Endothelial cell of umbilical vein (primary cell): Measurements from ENCODE around the gene MYBPC1. TPM values are rescaled to one million over a fixed set of nuclear protein-coding genes. Genes with fewer than 3 reads are reported as not detected.

Source experiments
- BruUV-seq: library from RNA; stranded (reverse); fragments of 400-500 nt; replicated peaks from 2 replicates; lab custom pipeline; 2021; lab: Mats Ljungman, UMichigan
- CTCF ChIA-PET: fragments of 300-600, 350-600 bp; sonication (Branson Sonifier 250); formaldehyde crosslinking; loops from one replicate; lab custom pipeline; 2021; ENCODE audit warnings: antibody characterized with exemption, inconsistent platforms; lab: Charles Lee
- POLR2A ChIA-PET: fragments of 300-600, 350-600 bp; sonication (Branson Sonifier 250); formaldehyde crosslinking; loops from one replicate; lab custom pipeline; 2021; ENCODE audit warnings: antibody characterized with exemption, inconsistent platforms; lab: Charles Lee
- DNase-seq: peaks from one replicate; pipeline ENCODE4 v3.0.0-alpha.2; 2011; ENCODE audit warnings: low read depth, low spot score
- FAIRE-seq: peaks from 2 replicates; lab custom pipeline; 2011; peaks lifted over from hg19 to GRCh38; lab: Jason Lieb, UNC
- H2AFZ ChIP-seq: 2 replicates; pipeline ENCODE4 v1.6.0; 2012; ENCODE audit warnings: low read depth, low read length, control low read depth, inconsistent platforms
- H3K27ac ChIP-seq: 2 replicates; pipeline ENCODE4 v1.5.1; 2011; ENCODE audit warnings: low read depth, mild to moderate bottlenecking, control low read depth, low read length, moderate library complexity; ENCODE audit not compliant: insufficient read depth
- H3K27me3 ChIP-seq, 2 experiments: 2 replicates each; pipeline versions ENCODE4 v1.6.0 to v1.6.1; 2011; ENCODE audit warnings: low read length in 2 of 2, mixed read lengths in 1 of 2; ENCODE audit not compliant: control insufficient read depth in 2 of 2, insufficient read depth in 2 of 2
- H3K36me3 ChIP-seq, 2 experiments: 2 replicates in 1 of 2; 3 replicates in 1 of 2; pipeline ENCODE4 v1.5.1; 2011; ENCODE audit warnings: low read length in 2 of 2, mild to moderate bottlenecking in 1 of 2, moderate library complexity in 1 of 2; ENCODE audit not compliant: control insufficient read depth in 2 of 2, insufficient read depth in 2 of 2; ENCODE audit errors: extremely low read depth in 1 of 2
- H3K4me1 ChIP-seq: 3 replicates; pipeline ENCODE4 v1.5.1; 2011; ENCODE audit warnings: mild to moderate bottlenecking, low read length; ENCODE audit not compliant: control insufficient read depth, insufficient read depth; ENCODE audit errors: extremely low read depth
- H3K4me2 ChIP-seq: 2 replicates; pipeline ENCODE4 v1.6.1; 2011; ENCODE audit warnings: low read length, control low read depth, mixed read lengths; ENCODE audit not compliant: insufficient read depth
- H3K4me3 ChIP-seq, 3 experiments: fragments of 200-600 bp in 1 of 3; sonication (generic), shearing (Covaris generic) in 1 of 3; replicated peaks in 1 of 3; 2 replicates each; pipeline ENCODE4 v1.5.1; 2011 to 2016; ENCODE audit warnings: control low read depth in 3 of 3, low read length in 3 of 3, mild to moderate bottlenecking in 2 of 3, inconsistent platforms in 1 of 3, low read depth in 1 of 3, moderate library complexity in 1 of 3; ENCODE audit not compliant: insufficient read depth in 1 of 3
- H3K79me2 ChIP-seq: 2 replicates; pipeline ENCODE4 v1.6.0; 2012; ENCODE audit warnings: low read length, inconsistent platforms; ENCODE audit not compliant: control insufficient read depth, insufficient read depth
- H3K9ac ChIP-seq: replicated peaks from 2 replicates; pipeline ENCODE3; 2011; ENCODE audit warnings: low read length, control low read depth; ENCODE audit not compliant: insufficient read depth; ENCODE audit errors: extremely low read depth
- H3K9me1 ChIP-seq: replicated peaks from 3 replicates; pipeline ENCODE4 v1.6.0; 2011; ENCODE audit warnings: mild to moderate bottlenecking, low read length; ENCODE audit not compliant: control insufficient read depth, insufficient read depth; ENCODE audit errors: extremely low read depth
- H3K9me3 ChIP-seq: replicated peaks from 2 replicates; pipeline ENCODE4 v1.5.1; 2012; ENCODE audit warnings: low read length, inconsistent platforms; ENCODE audit not compliant: control insufficient read depth, insufficient read depth
- H4K20me1 ChIP-seq: replicated peaks from 2 replicates; pipeline ENCODE3; 2011; ENCODE audit warnings: mild to moderate bottlenecking, low read length; ENCODE audit not compliant: control insufficient read depth, insufficient read depth; ENCODE audit errors: extremely low read depth
- EZH2 ChIP-seq: IDR thresholded peaks from 2 replicates; pipeline ENCODE4 v1.6.1; 2012; ENCODE audit warnings: borderline replicate concordance, low read depth, mild to moderate bottlenecking, moderate library complexity, low read length, inconsistent platforms; ENCODE audit not compliant: severe bottlenecking
- FOS ChIP-seq: IDR thresholded peaks from 2 replicates; pipeline ENCODE4 v1.6.1; 2011; ENCODE audit warnings: mild to moderate bottlenecking, low read length, moderate library complexity, borderline replicate concordance; ENCODE audit not compliant: insufficient read depth
- GATA2 ChIP-seq: IDR thresholded peaks from 2 replicates; pipeline ENCODE4 v1.7.0; 2011; ENCODE audit warnings: low read depth, mild to moderate bottlenecking, moderate library complexity, mixed read lengths, low read length; ENCODE audit not compliant: insufficient read length, insufficient read depth
- JUN ChIP-seq: IDR thresholded peaks from 2 replicates; pipeline ENCODE4 v1.6.1; 2011; ENCODE audit warnings: borderline replicate concordance, low read depth; ENCODE audit not compliant: insufficient read length, insufficient read depth
- MYC ChIP-seq: IDR thresholded peaks from one replicate; pipeline ENCODE4 v1.6.1; 2011; ENCODE audit warnings: mild to moderate bottlenecking, low read depth, low read length
- POLR2A ChIP-seq: IDR thresholded peaks from 2 replicates; pipeline ENCODE4 v1.6.1; 2012; ENCODE audit warnings: low read depth, mild to moderate bottlenecking, control low read depth, low read length
- POLR2AphosphoS5 ChIP-seq: IDR thresholded peaks from 2 replicates; pipeline ENCODE4 v1.6.1; 2012; ENCODE audit warnings: low read depth, mild to moderate bottlenecking, control low read depth, low read length, moderate library complexity; ENCODE audit not compliant: insufficient read depth
- dilution Hi-C: fragments of 300-500 bp; cut with MboI; formaldehyde crosslinking; loops from one replicate; pipeline ENCODE4 v1.15.0; 2019; ENCODE audit warnings: low sequenced_read_pairs; ENCODE audit not compliant: extremely low pct_ligation_motif_present
- intact Hi-C: fragments of 100-400 bp; cut with micrococcal nuclease; formaldehyde crosslinking; loops from one replicate; pipeline ENCODE4 v1.10.0; 2022
- polyA plus RNA-seq, 4 experiments: library from polyadenylated mRNA; depleted of rRNA in 3 of 4; stranded (reverse) in 3 of 4; unstranded in 1 of 4; fragments of >200 nt; gene quantifications; 2 replicates each; pipeline versions ENCODE4 v1.2.1 to v1.2.3, GENCODE V29; 2011 to 2012; ENCODE audit warnings: missing spikeins in 1 of 4
- total RNA-seq: library from RNA; stranded (reverse); gene quantifications from 2 replicates; pipeline ENCODE4 v1.2.3, GENCODE V29; 2021
- TF ChIP-seq, protein P1 (sequence below), 2 donors: IDR thresholded peaks; 1 replicate in 1 of 2; 2 replicates in 1 of 2; pipeline ENCODE4 v1.5.1; 2011; ENCODE audit warnings: low read length in 2 of 2, mild to moderate bottlenecking in 2 of 2, moderate library complexity in 2 of 2, control low read depth in 1 of 2, inconsistent platforms in 1 of 2, low read depth in 1 of 2; ENCODE audit not compliant: insufficient read depth in 1 of 2; ENCODE audit errors: extremely low read depth in 1 of 2
- TF ChIP-seq, protein P2 (sequence below): IDR thresholded peaks from 2 replicates; pipeline ENCODE4 v1.6.1; 2011; ENCODE audit not compliant: insufficient read depth, insufficient read length

The MYBPC1 gene
- total and polyA plus RNA-seq, 2 donors (not counting 3 experiments of a cell fraction or from before 2014, with no cell fraction given): not detected

- Histone ChIP-seq H4K20me1 (no peaks in the 10 kb centered on the region), H3K4me2 (no peak overlapping the region), H3K9me3 (no peaks in the 10 kb centered on the region), H3K27ac (no peak overlapping the region), H3K36me3 (no peaks in the 10 kb centered on the region), H3K9ac (no peak overlapping the region), H3K79me2 (peaks cover 12% of the 10 kb centered on the region), H3K4me1 (no peaks in the 10 kb centered on the region), H2AFZ (no peak overlapping the region), H3K4me3 (no peak overlapping the region), H3K27me3 (no peaks in the 10 kb centered on the region), H3K9me1 (no peaks in the 10 kb centered on the region)
- DNase-seq (no peak), FAIRE-seq (no peak)
- TF ChIP-seq, protein P1, sequence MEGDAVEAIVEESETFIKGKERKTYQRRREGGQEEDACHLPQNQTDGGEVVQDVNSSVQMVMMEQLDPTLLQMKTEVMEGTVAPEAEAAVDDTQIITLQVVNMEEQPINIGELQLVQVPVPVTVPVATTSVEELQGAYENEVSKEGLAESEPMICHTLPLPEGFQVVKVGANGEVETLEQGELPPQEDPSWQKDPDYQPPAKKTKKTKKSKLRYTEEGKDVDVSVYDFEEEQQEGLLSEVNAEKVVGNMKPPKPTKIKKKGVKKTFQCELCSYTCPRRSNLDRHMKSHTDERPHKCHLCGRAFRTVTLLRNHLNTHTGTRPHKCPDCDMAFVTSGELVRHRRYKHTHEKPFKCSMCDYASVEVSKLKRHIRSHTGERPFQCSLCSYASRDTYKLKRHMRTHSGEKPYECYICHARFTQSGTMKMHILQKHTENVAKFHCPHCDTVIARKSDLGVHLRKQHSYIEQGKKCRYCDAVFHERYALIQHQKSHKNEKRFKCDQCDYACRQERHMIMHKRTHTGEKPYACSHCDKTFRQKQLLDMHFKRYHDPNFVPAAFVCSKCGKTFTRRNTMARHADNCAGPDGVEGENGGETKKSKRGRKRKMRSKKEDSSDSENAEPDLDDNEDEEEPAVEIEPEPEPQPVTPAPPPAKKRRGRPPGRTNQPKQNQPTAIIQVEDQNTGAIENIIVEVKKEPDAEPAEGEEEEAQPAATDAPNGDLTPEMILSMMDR (IDR thresholded peaks at IDR 0.05; ENCODE audit: extremely low read depth in 1 of 2, insufficient read depth in 1 of 2, low read depth in 1 of 2, low read length in 2 of 2): no peak
- TF ChIP-seq POLR2AphosphoS5 (no peak), MYC (no peak)
- POLR2A ChIA-PET: no interaction called here
- dilution Hi-C loops: no loop called here
- CTCF ChIA-PET: interaction anchor here (0.6 kb wide), 1 partner anchor 49 kb away, joined by 3 read pairs; no protein-coding TSS in a partner anchor
- BruUV-seq: no TSS peak
- intact Hi-C loops: no loop called here
These were observed 115.5 kb downstream of the MYBPC1 start for GRCh38 chr12:101710288-101710687.

DNA sequence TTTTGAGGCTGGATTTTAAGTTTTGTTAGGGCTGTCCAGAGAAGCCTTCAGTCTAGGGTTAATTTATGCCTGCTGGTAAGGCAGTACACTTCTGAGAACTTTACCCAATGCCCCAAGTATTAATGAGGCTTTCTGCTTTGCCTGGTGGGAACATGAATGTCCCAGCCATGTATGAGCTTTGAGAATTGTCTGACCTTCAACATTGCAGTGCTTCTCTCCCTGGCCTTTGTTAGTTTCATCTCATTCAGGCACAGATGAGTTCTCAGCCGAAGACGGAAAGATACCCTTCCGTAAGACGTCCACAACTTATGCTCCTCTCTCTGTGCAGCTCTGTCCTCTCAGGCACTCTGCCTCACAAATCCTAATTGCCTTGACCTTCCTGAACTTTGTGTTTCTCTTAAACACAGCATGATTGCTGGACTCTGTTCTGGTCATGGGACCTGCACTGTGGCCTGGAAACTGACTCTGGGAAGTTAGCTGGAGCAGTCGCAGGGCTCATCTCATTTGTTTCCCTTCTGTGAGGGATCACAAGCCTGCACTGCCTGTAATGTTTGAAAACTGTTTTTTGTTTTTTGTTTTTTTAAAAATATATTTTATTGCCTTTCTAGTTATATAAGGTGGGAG lies 118.4 kb downstream of the MYBPC1 start:
- no peaks in the 10 kb centered on the region for H3K9me1 ChIP-seq
- TF ChIP-seq POLR2A: no peak
- TF ChIP-seq, protein P2, sequence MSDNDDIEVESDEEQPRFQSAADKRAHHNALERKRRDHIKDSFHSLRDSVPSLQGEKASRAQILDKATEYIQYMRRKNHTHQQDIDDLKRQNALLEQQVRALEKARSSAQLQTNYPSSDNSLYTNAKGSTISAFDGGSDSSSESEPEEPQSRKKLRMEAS: no peak
- TF ChIP-seq EZH2: no peak
- TF ChIP-seq GATA2: no peak
- TF ChIP-seq JUN: no peak
- no peak for TF ChIP-seq POLR2AphosphoS5
- TF ChIP-seq MYC: no peak
- no peak for TF ChIP-seq FOS
- TF ChIP-seq, protein P1 (IDR thresholded peaks at IDR 0.05; ENCODE audit: extremely low read depth in 1 of 2, insufficient read depth in 1 of 2, low read depth in 1 of 2, low read length in 2 of 2): no peak
- H3K9ac ChIP-seq: no peak overlapping the region
- no peak for FAIRE-seq
- H3K79me2 ChIP-seq: peaks cover 9% of the 10 kb centered on the region
- H3K9me3 ChIP-seq: no peaks in the 10 kb centered on the region
- H2AFZ ChIP-seq: no peak overlapping the region
- H3K27me3 ChIP-seq: no peaks in the 10 kb centered on the region
- CTCF ChIA-PET: interaction anchor here (0.6 kb wide), 1 partner anchor 15 kb away, joined by 3 read pairs; no protein-coding TSS in a partner anchor
- no peaks in the 10 kb centered on the region for H3K4me1 ChIP-seq
- H3K4me2 ChIP-seq: no peak overlapping the region
- no peaks in the 10 kb centered on the region for H3K36me3 ChIP-seq
- dilution Hi-C loops (no loop called here), intact Hi-C loops (no loop called here)
- no peak overlapping the region for H3K4me3 ChIP-seq
- H3K27ac ChIP-seq: no peak overlapping the region
- no peaks in the 10 kb centered on the region for H4K20me1 ChIP-seq
- no TSS peak for BruUV-seq
- no peak for DNase-seq
- POLR2A ChIA-PET: no interaction called here
